Camera-type eye (tissue), 1 donor: ENCODE measurements around the gene SLC24A5. TPM values are rescaled to one million over a fixed set of nuclear protein-coding genes. Genes with fewer than 3 reads are reported as not detected.

ENCODE experiments used
- total RNA-seq: library from RNA; depleted of rRNA; stranded (reverse); fragments of >200 nt; gene quantifications from one replicate; pipeline ENCODE4 v1.2.3, GENCODE V29; 2014

Gene SLC24A5
- total RNA-seq: 22.1 TPM

DNA sequence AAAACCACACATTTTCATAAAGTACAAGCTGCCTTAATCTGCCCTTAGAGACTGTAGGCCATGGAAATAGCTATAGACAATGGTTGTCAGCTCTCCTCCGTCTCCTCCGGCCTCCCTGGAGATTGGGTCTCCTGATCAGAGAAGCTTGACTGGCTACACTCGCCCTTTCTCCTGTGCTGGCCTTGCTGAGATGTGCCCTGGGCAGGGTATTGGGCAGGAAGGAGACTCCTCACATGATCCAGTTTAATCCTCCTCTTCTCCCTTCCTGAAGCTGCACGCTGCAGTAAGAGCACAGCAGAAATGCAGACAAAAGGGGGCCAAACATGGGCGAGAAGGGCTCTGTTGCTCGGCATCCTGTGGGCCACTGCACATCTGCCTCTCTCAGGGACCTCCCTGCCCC, at the start of gene SLC24A5:
Gene SLC24A5 (plus strand): TSS at position 246 of the 400 bp plus-strand sequence. CDS start 55 bp downstream, at position 301.

GRCh38 chr15:48177766-48178647, 57.2 kb downstream of the SLC24A5 start, which contains the start of gene MYEF2:
Gene MYEF2, minus strand, starts transcription at chr15:48178295. Its CDS starts 58 bp downstream, at chr15:48178237.

DNA sequence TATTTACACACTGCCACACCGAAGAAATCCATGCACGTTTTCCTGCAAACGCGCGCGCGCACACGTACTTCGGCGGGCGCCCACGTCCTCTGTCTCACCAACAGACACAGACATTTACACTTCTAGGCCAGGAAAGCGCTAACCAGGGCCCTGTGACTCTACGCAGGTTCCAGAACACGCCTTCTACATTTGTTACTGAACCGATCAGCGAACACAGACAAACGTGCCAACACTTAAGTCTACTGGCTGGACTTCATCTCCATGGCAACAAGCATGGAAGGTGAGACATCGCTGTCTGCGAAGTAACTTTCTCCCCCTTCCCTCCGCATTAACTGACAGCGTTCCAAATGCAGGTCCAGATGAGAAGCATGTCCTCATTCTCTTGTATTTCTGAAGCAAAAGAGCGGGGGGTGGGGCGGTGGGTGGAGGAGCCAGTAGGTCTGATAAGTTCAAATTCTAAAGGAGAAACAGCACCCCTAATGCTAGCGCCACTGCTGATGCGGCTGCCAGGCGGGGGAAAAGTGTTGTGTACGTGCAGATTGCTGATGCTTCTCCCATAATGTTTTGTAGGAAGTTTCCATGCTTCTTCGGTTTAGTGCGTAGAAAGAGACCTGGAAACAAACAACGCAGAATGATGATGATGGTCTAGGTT, 70.9 kb downstream of the SLC24A5 start, which contains the start of gene CTXN2:
Gene CTXN2 (plus strand): TSS at position 92 of the 652 bp plus-strand sequence. CDS start 9,636 bp downstream, outside the sequence.

Other genes starting within 250 kb of the SLC24A5 start
- gene MYEF2, start 57.3 kb downstream of the SLC24A5 start, total RNA-seq: 125 TPM
- gene CTXN2, start 70.7 kb downstream of the SLC24A5 start, total RNA-seq: not detected
- 2.1 TPM for gene SLC12A1, start 85.3 kb downstream of the SLC24A5 start, total RNA-seq
- gene DUT, start 210.4 kb downstream of the SLC24A5 start, total RNA-seq: 67.7 TPM